HG02870 (cell line): ENCODE measurements around the gene CYP2F1.
"Not testable (repeated sequence)": the region's sequence is repeated elsewhere in the genome, so short reads cannot be mapped to it uniquely, and the experiment has no call there.

Experiments used
- ATAC-seq: cut with Tn5 transposase; IDR thresholded peaks from one replicate; pipeline ENCODE4 v1.9.1; 2021; ENCODE audit warnings: mild to moderate bottlenecking, moderate library complexity; ENCODE audit not compliant: unreplicated experiment

The CYP2F1 gene

GRCh38 chr19:41114132-41114531 is at the start of gene CYP2F1:
CYP2F1 (plus strand) TSS chr19:41114432; CDS start chr19:41116189, 1,757 bp downstream.
- no peak for ATAC-seq

- no peak for ATAC-seq
Measured at GRCh38 chr19:41064974-41065569, 49.2 kb upstream of the CYP2F1 start.

GRCh38 chr19:41076286-41076685 is 37.9 kb upstream of the CYP2F1 start:
- ATAC-seq: no peak

GRCh38 chr19:41083516-41083915 is 30.7 kb upstream of the CYP2F1 start:
- no peak for ATAC-seq

GRCh38 chr19:41085748-41086415 is 28.4 kb upstream of the CYP2F1 start:
- ATAC-seq: no peak

GRCh38 chr19:41088151-41088550 is 26.1 kb upstream of the CYP2F1 start, which contains the start of gene CYP2A13:
CYP2A13 (plus strand) TSS chr19:41088451; CDS start chr19:41088472, 21 bp downstream.
- ATAC-seq: no peak

- ATAC-seq: no peak
Measured at GRCh38 chr19:41089959-41090358, 24.3 kb upstream of the CYP2F1 start.

- ATAC-seq: no peak
Measured at GRCh38 chr19:41095703-41096102, 18.5 kb upstream of the CYP2F1 start.

- ATAC-seq: no peak
Measured at GRCh38 chr19:41096353-41096752, 17.9 kb upstream of the CYP2F1 start.

GRCh38 chr19:41097302-41097701 is 16.9 kb upstream of the CYP2F1 start:
- no peak for ATAC-seq

GRCh38 chr19:41098762-41099161 is 15.5 kb upstream of the CYP2F1 start:
- no peak for ATAC-seq

- ATAC-seq: not testable (repeated sequence)
Measured at GRCh38 chr19:41102210-41102609, 12.0 kb upstream of the CYP2F1 start.

GRCh38 chr19:41106177-41106576 is 8.1 kb upstream of the CYP2F1 start:
- ATAC-seq: no peak

GRCh38 chr19:41111296-41111695 is 2.9 kb upstream of the CYP2F1 start:
- no peak for ATAC-seq

- no peak for ATAC-seq
Measured at GRCh38 chr19:41111750-41112295, 2.4 kb upstream of the CYP2F1 start.

GRCh38 chr19:41112728-41113290 is 1.4 kb upstream of the CYP2F1 start:
- no peak for ATAC-seq

- ATAC-seq: no peak
Measured at GRCh38 chr19:41116261-41116660, 2.0 kb downstream of the CYP2F1 start.

- ATAC-seq: not testable (repeated sequence)
Measured at GRCh38 chr19:41120929-41121911, 7.0 kb downstream of the CYP2F1 start.

- not testable (repeated sequence) for ATAC-seq
Measured at GRCh38 chr19:41122846-41123245, 8.6 kb downstream of the CYP2F1 start.

GRCh38 chr19:41123716-41124294 is 9.6 kb downstream of the CYP2F1 start:
- ATAC-seq: no peak
